Measurements from ENCODE around the gene SVOP.
A peak's percentile ranks its signal among the peaks of the same experiment; 100 is the strongest.

Gene SVOP

GRCh38 chr12:109016016-109016415 lies 4.9 kb downstream of the SVOP start:
- TF ChIP-seq, protein P1, sequence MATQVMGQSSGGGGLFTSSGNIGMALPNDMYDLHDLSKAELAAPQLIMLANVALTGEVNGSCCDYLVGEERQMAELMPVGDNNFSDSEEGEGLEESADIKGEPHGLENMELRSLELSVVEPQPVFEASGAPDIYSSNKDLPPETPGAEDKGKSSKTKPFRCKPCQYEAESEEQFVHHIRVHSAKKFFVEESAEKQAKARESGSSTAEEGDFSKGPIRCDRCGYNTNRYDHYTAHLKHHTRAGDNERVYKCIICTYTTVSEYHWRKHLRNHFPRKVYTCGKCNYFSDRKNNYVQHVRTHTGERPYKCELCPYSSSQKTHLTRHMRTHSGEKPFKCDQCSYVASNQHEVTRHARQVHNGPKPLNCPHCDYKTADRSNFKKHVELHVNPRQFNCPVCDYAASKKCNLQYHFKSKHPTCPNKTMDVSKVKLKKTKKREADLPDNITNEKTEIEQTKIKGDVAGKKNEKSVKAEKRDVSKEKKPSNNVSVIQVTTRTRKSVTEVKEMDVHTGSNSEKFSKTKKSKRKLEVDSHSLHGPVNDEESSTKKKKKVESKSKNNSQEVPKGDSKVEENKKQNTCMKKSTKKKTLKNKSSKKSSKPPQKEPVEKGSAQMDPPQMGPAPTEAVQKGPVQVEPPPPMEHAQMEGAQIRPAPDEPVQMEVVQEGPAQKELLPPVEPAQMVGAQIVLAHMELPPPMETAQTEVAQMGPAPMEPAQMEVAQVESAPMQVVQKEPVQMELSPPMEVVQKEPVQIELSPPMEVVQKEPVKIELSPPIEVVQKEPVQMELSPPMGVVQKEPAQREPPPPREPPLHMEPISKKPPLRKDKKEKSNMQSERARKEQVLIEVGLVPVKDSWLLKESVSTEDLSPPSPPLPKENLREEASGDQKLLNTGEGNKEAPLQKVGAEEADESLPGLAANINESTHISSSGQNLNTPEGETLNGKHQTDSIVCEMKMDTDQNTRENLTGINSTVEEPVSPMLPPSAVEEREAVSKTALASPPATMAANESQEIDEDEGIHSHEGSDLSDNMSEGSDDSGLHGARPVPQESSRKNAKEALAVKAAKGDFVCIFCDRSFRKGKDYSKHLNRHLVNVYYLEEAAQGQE (IDR thresholded peaks at IDR 0.05; ENCODE audit: low read depth), result no peak
- no peak for TF ChIP-seq TEAD4 (IDR thresholded peaks at IDR 0.05)
- TF ChIP-seq TAF1 (IDR thresholded peaks at IDR 0.05; ENCODE audit: low read depth), result no peak
- no peak for TF ChIP-seq TCF12 (IDR thresholded peaks at IDR 0.05; ENCODE audit: low read depth)
- TF ChIP-seq FOXM1 (IDR thresholded peaks at IDR 0.05; ENCODE audit: borderline replicate concordance, low read depth), result no peak
- TF ChIP-seq YY1 (IDR thresholded peaks at IDR 0.05; ENCODE audit: low read depth), result no peak
- no peak for TF ChIP-seq RAD21 (IDR thresholded peaks at IDR 0.05; ENCODE audit: low read depth)
- no peak for TF ChIP-seq EP300 (IDR thresholded peaks at IDR 0.05; ENCODE audit: borderline replicate concordance)
- TF ChIP-seq, protein P2, sequence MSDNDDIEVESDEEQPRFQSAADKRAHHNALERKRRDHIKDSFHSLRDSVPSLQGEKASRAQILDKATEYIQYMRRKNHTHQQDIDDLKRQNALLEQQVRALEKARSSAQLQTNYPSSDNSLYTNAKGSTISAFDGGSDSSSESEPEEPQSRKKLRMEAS (IDR thresholded peaks at IDR 0.05), result no peak
- TF ChIP-seq, protein P3, sequence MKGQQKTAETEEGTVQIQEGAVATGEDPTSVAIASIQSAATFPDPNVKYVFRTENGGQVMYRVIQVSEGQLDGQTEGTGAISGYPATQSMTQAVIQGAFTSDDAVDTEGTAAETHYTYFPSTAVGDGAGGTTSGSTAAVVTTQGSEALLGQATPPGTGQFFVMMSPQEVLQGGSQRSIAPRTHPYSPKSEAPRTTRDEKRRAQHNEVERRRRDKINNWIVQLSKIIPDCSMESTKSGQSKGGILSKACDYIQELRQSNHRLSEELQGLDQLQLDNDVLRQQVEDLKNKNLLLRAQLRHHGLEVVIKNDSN (IDR thresholded peaks at IDR 0.05), result no peak
- TF ChIP-seq NFIC (IDR thresholded peaks at IDR 0.05), result no peak

GRCh38 chr12:109014984-109015765 lies 5.7 kb downstream of the SVOP start:
- TF ChIP-seq, protein P1 (IDR thresholded peaks at IDR 0.05; ENCODE audit: low read depth), result peak; percentile 54; the same call in 1 of the 2 replicates
- TF ChIP-seq ZBTB7A (IDR thresholded peaks at IDR 0.05; ENCODE audit: low read depth) (no peak), NFIC (IDR thresholded peaks at IDR 0.05) (no peak), RAD21 (IDR thresholded peaks at IDR 0.05; ENCODE audit: low read depth) (no peak), FOXM1 (IDR thresholded peaks at IDR 0.05; ENCODE audit: borderline replicate concordance, low read depth) (no peak)

DNA sequence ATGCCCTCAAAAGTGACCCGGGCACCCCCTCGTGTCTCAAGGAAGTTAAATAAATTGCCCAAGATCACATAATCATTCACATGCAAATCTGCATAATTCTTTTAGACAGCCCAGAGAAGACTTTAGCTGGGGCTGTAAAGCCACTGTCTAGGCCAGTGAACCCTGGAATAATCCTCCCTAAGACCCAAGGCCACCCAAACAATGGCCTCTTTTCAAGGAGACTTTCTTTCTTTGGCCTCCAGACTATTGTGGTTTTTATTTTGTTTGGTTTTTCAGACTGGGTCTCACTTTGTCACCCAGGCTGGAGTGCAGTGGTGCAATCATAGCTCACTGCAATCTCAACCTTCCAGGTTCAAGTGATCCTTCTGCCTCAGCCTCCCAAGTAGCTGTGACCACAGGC lies 10.6 kb downstream of the SVOP start:
- TF ChIP-seq, protein P3 (IDR thresholded peaks at IDR 0.05), result no peak
- TF ChIP-seq, protein P2 (IDR thresholded peaks at IDR 0.05), result no peak
- no peak for TF ChIP-seq ZBTB7A (IDR thresholded peaks at IDR 0.05; ENCODE audit: low read depth)
- no peak for TF ChIP-seq TAF1 (IDR thresholded peaks at IDR 0.05; ENCODE audit: low read depth)
- no peak for TF ChIP-seq RAD21 (IDR thresholded peaks at IDR 0.05; ENCODE audit: low read depth)
- TF ChIP-seq TEAD4 (IDR thresholded peaks at IDR 0.05), result no peak
- no peak for TF ChIP-seq CEBPB (IDR thresholded peaks at IDR 0.05)
- TF ChIP-seq YY1 (IDR thresholded peaks at IDR 0.05; ENCODE audit: low read depth), result no peak
- TF ChIP-seq, protein P1 (IDR thresholded peaks at IDR 0.05; ENCODE audit: low read depth), result no peak
- no peak for TF ChIP-seq EP300 (IDR thresholded peaks at IDR 0.05; ENCODE audit: borderline replicate concordance)
- TF ChIP-seq FOXM1 (IDR thresholded peaks at IDR 0.05; ENCODE audit: borderline replicate concordance, low read depth), result no peak

- no peak for TF ChIP-seq FOXM1 (IDR thresholded peaks at IDR 0.05; ENCODE audit: borderline replicate concordance, low read depth)
- no peak for TF ChIP-seq YY1 (IDR thresholded peaks at IDR 0.05; ENCODE audit: low read depth)
- TF ChIP-seq, protein P1 (IDR thresholded peaks at IDR 0.05; ENCODE audit: low read depth), result no peak
- TF ChIP-seq TEAD4 (IDR thresholded peaks at IDR 0.05), result no peak
- no peak for TF ChIP-seq RAD21 (IDR thresholded peaks at IDR 0.05; ENCODE audit: low read depth)
- TF ChIP-seq TAF1 (IDR thresholded peaks at IDR 0.05; ENCODE audit: low read depth), result no peak
- TF ChIP-seq NFIC (IDR thresholded peaks at IDR 0.05), result no peak
- TF ChIP-seq CREB1 (IDR thresholded peaks at IDR 0.05; ENCODE audit: low read depth), result no peak
- no peak for TF ChIP-seq EP300 (IDR thresholded peaks at IDR 0.05; ENCODE audit: borderline replicate concordance)
- TF ChIP-seq EGR1 (IDR thresholded peaks at IDR 0.05), result no peak
- TF ChIP-seq, protein P3 (IDR thresholded peaks at IDR 0.05), result no peak
- no peak for TF ChIP-seq TCF12 (IDR thresholded peaks at IDR 0.05; ENCODE audit: low read depth)
- TF ChIP-seq CEBPB (IDR thresholded peaks at IDR 0.05), result no peak
- TF ChIP-seq, protein P2 (IDR thresholded peaks at IDR 0.05), result no peak
- no peak for TF ChIP-seq ZBTB7A (IDR thresholded peaks at IDR 0.05; ENCODE audit: low read depth)
Observed at GRCh38 chr12:109009766-109010165, 11.1 kb downstream of the SVOP start.

Measured in Ishikawa (cell line).